K562 (cell line): ENCODE measurements around the gene SANBR. TPM values are rescaled to one million over a fixed set of nuclear protein-coding genes. Genes with fewer than 3 reads are reported as not detected.

ENCODE experiments used
- BRF1 ChIP-seq: IDR thresholded peaks from 3 replicates; pipeline ENCODE4 v1.6.1; 2011; ENCODE audit warnings: borderline replicate concordance, mild to moderate bottlenecking; ENCODE audit not compliant: insufficient read length; ENCODE audit errors: extremely low read depth
- CHD4 ChIP-seq: fragments of 200-600 bp; sonication (generic); IDR thresholded peaks from 3 replicates; pipeline ENCODE4 v1.6.1; 2012; ENCODE audit warnings: low read depth, mild to moderate bottlenecking, mixed read lengths, low read length, inconsistent platforms; ENCODE audit not compliant: insufficient read depth, insufficient replicate concordance, poor library complexity, severe bottlenecking
- EWSR1 ChIP-seq: fragments of 450-650 bp; IDR thresholded peaks from 2 replicates; pipeline ENCODE4 v1.6.1; 2018; ENCODE audit warnings: borderline replicate concordance, mild to moderate bottlenecking, low read depth, moderate library complexity; ENCODE audit not compliant: partially characterized antibody
- FIP1L1 ChIP-seq: fragments of 200-400 bp; formaldehyde crosslinking; IDR thresholded peaks from 2 replicates; pipeline ENCODE4 v1.6.1; 2018; ENCODE audit warnings: mild to moderate bottlenecking, low read depth, low read length; ENCODE audit not compliant: poor library complexity, severe bottlenecking
- KDM4B ChIP-seq, 2 experiments: fragments of 450-650 bp in 1 of 2; sonication (generic) in 1 of 2; IDR thresholded peaks; 2 replicates each; pipeline ENCODE4 v1.6.1; 2016 to 2017; ENCODE audit warnings: borderline replicate concordance in 2 of 2, antibody characterized with exemption in 1 of 2, low read depth in 1 of 2, mild to moderate bottlenecking in 1 of 2
- KDM5B ChIP-seq: fragments of 200-600 bp; sonication (generic); IDR thresholded peaks from 2 replicates; pipeline ENCODE4 v1.6.1; 2012; ENCODE audit warnings: low read depth, mild to moderate bottlenecking, moderate library complexity, low read length, control low read depth, inconsistent platforms; ENCODE audit not compliant: insufficient replicate concordance
- KLF16 ChIP-seq: IDR thresholded peaks from 2 replicates; pipeline ENCODE4 v1.6.1; 2016; ENCODE audit warnings: antibody characterized with exemption
- KLF6 ChIP-seq: fragments of 250-450 bp; sonication (Bioruptor Pico); IDR thresholded peaks from 2 replicates; pipeline ENCODE4 v1.4.0; 2020; ENCODE audit warnings: mild to moderate bottlenecking, moderate library complexity, borderline replicate concordance
- PHF8 ChIP-seq: fragments of 200-600 bp; sonication (generic); IDR thresholded peaks from 2 replicates; pipeline ENCODE4 v1.6.1; 2012; ENCODE audit warnings: mixed run types, mild to moderate bottlenecking, inconsistent platforms, low read length, moderate library complexity, borderline replicate concordance
- PRPF4 ChIP-seq: fragments of 200-400 bp; formaldehyde crosslinking; IDR thresholded peaks from one replicate; pipeline ENCODE4 v1.6.1; 2017; ENCODE audit warnings: low read length, low read depth, mild to moderate bottlenecking; ENCODE audit not compliant: insufficient read depth, poor library complexity, severe bottlenecking
- PTBP1 ChIP-seq: fragments of 200-400 bp; formaldehyde crosslinking; IDR thresholded peaks from 2 replicates; pipeline ENCODE4 v1.6.1; 2017; ENCODE audit warnings: low read depth, low read length
- SMAD4 ChIP-seq: fragments of 250-450 bp; sonication (Bioruptor Pico); conservative IDR thresholded peaks from 2 replicates; pipeline ENCODE4 v1.8.0; 2021; ENCODE audit warnings: inconsistent platforms, mild to moderate bottlenecking, moderate library complexity
- SP1 ChIP-seq: sonication (generic); formaldehyde crosslinking; IDR thresholded peaks from 2 replicates; pipeline ENCODE4 v1.8.1; 2022; ENCODE audit warnings: mild to moderate bottlenecking, missing genetic modification reagents
- ZBTB8A ChIP-seq: fragments of 450-650 bp; IDR thresholded peaks from 2 replicates; pipeline ENCODE4 v1.6.1; 2018; ENCODE audit warnings: mild to moderate bottlenecking, moderate library complexity; ENCODE audit not compliant: partially characterized antibody
- ZKSCAN8 ChIP-seq: fragments of 200-800 bp; sonication (Bioruptor generic); IDR thresholded peaks from 2 replicates; pipeline ENCODE4 v1.6.1; 2016; ENCODE audit warnings: missing genetic modification characterization, missing compliant biosample characterization
- ZNF134 ChIP-seq: fragments of 250-450 bp; sonication (Bioruptor Pico); conservative IDR thresholded peaks from 2 replicates; pipeline ENCODE4 v1.4.0; 2020
- ZNF146 ChIP-seq: IDR thresholded peaks from one replicate; pipeline ENCODE4 v1.6.1; 2018; ENCODE audit warnings: missing compliant biosample characterization; ENCODE audit not compliant: unreplicated experiment
- ZNF174 ChIP-seq: fragments of 250-450 bp; sonication (Bioruptor Pico); IDR thresholded peaks from 2 replicates; pipeline ENCODE4 v1.4.0; 2020; ENCODE audit warnings: mild to moderate bottlenecking
- ZNF197 ChIP-seq: fragments of 200-800 bp; sonication (Bioruptor generic); IDR thresholded peaks from 2 replicates; pipeline ENCODE4 v1.6.1; 2016; ENCODE audit warnings: low read depth, missing genetic modification characterization, missing compliant biosample characterization
- ZNF232 ChIP-seq: sonication (generic); formaldehyde crosslinking; IDR thresholded peaks from 2 replicates; pipeline ENCODE4 v1.8.0; 2022; ENCODE audit warnings: mild to moderate bottlenecking, missing genetic modification reagents
- polyA plus RNA-seq, 8 experiments: library from polyadenylated mRNA; depleted of rRNA in 4 of 8; stranded (reverse) in 5 of 8; unstranded in 3 of 8; fragments of >200 nt; fragmentation: Nextera tagmentation in 2 of 8; fragmentation: Illumina TruSeq in 1 of 8; extraction: Ambion mirVana in 2 of 8; extraction: Trizol in 1 of 8; gene quantifications; 2 replicates each; pipeline versions ENCODE4 v1.2.1 to v1.2.3, GENCODE V29; 2011 to 2014; ENCODE audit warnings: inconsistent platforms in 1 of 8, missing spikeins in 1 of 8
- total RNA-seq, 7 experiments: library from RNA; depleted of rRNA in 6 of 7; stranded (reverse); fragments of >200 nt in 6 of 7; fragmentation: Illumina TruSeq in 2 of 7; extraction: Trizol in 2 of 7; gene quantifications; 2 replicates each; pipeline versions ENCODE4 v1.2.1 to v1.2.3, GENCODE V29; 2011 to 2021; ENCODE audit warnings: low replicate concordance in 1 of 7
- TF ChIP-seq, protein P1 (sequence below): fragments of 450-650 bp; IDR thresholded peaks from 2 replicates; pipeline ENCODE4 v1.6.1; 2016
- TF ChIP-seq, protein P2 (sequence below), 3 experiments: IDR thresholded peaks in 2 of 3; conservative IDR thresholded peaks in 1 of 3; 2 replicates each; pipeline ENCODE4 v1.5.1; 2011 to 2012; ENCODE audit warnings: low read length in 3 of 3, mild to moderate bottlenecking in 3 of 3, control low read depth in 2 of 3, improper control_type of control experiment in 1 of 3, inconsistent platforms in 1 of 3, low read depth in 1 of 3, mixed read lengths in 1 of 3, moderate library complexity in 1 of 3; ENCODE audit not compliant: insufficient read depth in 2 of 3
- TF ChIP-seq, protein P3 (sequence below), 2 experiments: fragments of 450-650 bp; conservative IDR thresholded peaks; 2 replicates each; pipeline ENCODE4 v1.6.1; 2017; ENCODE audit warnings: mild to moderate bottlenecking in 2 of 2, moderate library complexity in 2 of 2

SANBR gene
- total and polyA plus RNA-seq, 9 of the 15 experiments (the other 6 are each of a cell fraction or from before 2014, with no cell fraction given): 1.5 to 7.7 (median 6.2) TPM

DNA sequence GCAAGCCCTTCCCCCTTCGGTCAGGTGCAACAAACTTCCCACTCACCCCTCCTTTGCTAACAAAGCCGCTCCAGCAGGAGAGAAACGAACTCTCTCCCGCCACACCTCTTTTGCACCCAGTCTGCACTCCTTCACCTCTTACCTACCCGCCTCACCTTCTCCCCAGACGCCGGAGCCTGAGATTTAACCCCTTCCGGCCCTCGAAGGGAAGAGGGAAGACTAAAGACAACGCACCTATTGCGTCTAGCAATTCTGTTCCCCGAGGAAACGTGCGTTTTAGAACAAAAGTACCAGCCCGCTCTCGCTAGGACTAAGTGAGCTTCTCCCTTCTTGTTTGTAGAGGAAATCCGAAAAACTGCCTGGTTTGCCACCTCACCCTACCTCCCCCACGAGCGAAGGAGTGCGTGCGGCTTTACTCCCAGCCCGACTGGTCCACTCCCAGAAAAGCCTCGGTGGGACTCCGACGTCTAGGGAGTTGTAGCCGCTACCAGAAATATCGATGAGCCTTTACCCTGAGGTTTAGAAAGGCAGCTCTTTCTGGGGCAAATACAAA lies 48.6 kb upstream of the SANBR start (continued):
- TF ChIP-seq ZNF197 (CRISPR knock-in tag) (no peak), PTBP1 (0 out of 2 replicates have a peak, but pooled peaks have one; percentile 23), ZNF232 (no peak), KDM4B (IDR thresholded peaks at IDR 0.05; ENCODE audit: borderline replicate concordance in 2 of 2, low read depth in 1 of 2) (peak in 1 of 2 experiments; percentile 36; a peak in 1 of 4 replicates), ZBTB8A (no peak), BRF1 (no peak), PHF8 (peak; percentile 80), KLF16 (no peak), PRPF4 (no peak), EWSR1 (no peak), KLF6 (CRISPR knock-in tag) (0 out of 2 replicates have a peak, but pooled peaks have one; percentile 3), ZNF146 (CRISPR knock-in tag) (no peak), FIP1L1 (no peak), KDM5B (peak; percentile 45), CHD4 (no peak), ZNF174 (no peak), SMAD4 (CRISPR knock-in tag) (peak; percentile 75; the same call in 1 of the 2 replicates), ZKSCAN8 (CRISPR knock-in tag) (no peak), ZNF134 (no peak), SP1 (CRISPR knock-in tag) (peak; percentile 18; the same call in 1 of the 2 replicates)
- TF ChIP-seq, protein P1, sequence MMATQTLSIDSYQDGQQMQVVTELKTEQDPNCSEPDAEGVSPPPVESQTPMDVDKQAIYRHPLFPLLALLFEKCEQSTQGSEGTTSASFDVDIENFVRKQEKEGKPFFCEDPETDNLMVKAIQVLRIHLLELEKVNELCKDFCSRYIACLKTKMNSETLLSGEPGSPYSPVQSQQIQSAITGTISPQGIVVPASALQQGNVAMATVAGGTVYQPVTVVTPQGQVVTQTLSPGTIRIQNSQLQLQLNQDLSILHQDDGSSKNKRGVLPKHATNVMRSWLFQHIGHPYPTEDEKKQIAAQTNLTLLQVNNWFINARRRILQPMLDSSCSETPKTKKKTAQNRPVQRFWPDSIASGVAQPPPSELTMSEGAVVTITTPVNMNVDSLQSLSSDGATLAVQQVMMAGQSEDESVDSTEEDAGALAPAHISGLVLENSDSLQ: peak; percentile 31; the same call in 1 of the 2 replicates
- TF ChIP-seq, protein P2, sequence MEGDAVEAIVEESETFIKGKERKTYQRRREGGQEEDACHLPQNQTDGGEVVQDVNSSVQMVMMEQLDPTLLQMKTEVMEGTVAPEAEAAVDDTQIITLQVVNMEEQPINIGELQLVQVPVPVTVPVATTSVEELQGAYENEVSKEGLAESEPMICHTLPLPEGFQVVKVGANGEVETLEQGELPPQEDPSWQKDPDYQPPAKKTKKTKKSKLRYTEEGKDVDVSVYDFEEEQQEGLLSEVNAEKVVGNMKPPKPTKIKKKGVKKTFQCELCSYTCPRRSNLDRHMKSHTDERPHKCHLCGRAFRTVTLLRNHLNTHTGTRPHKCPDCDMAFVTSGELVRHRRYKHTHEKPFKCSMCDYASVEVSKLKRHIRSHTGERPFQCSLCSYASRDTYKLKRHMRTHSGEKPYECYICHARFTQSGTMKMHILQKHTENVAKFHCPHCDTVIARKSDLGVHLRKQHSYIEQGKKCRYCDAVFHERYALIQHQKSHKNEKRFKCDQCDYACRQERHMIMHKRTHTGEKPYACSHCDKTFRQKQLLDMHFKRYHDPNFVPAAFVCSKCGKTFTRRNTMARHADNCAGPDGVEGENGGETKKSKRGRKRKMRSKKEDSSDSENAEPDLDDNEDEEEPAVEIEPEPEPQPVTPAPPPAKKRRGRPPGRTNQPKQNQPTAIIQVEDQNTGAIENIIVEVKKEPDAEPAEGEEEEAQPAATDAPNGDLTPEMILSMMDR (IDR thresholded peaks at IDR 0.05 in 2 of 3, conservative IDR thresholded peaks at IDR 0.05 in 1 of 3; ENCODE audit: insufficient read depth in 2 of 3, low read depth in 1 of 3, low read length in 3 of 3): 0 out of 6 replicates have a peak, but pooled peaks of 1 of the 3 experiments have one; percentile 12
- TF ChIP-seq, protein P3, sequence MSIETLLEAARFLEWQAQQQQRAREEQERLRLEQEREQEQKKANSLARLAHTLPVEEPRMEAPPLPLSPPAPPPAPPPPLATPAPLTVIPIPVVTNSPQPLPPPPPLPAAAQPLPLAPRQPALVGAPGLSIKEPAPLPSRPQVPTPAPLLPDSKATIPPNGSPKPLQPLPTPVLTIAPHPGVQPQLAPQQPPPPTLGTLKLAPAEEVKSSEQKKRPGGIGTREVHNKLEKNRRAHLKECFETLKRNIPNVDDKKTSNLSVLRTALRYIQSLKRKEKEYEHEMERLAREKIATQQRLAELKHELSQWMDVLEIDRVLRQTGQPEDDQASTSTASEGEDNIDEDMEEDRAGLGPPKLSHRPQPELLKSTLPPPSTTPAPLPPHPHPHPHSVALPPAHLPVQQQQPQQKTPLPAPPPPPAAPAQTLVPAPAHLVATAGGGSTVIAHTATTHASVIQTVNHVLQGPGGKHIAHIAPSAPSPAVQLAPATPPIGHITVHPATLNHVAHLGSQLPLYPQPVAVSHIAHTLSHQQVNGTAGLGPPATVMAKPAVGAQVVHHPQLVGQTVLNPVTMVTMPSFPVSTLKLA (conservative IDR thresholded peaks at IDR 0.05): peak; percentile 85 to 89
